Loucy (cell line): ENCODE measurements around the gene NOL8.

ENCODE experiments used
- H2AFZ ChIP-seq: fragments of 200-600 bp; sonication (generic); 2 replicates; pipeline ENCODE4 v1.6.0; 2016; ENCODE audit warnings: antibody characterized with exemption, mild to moderate bottlenecking, low read length, moderate library complexity
- H3F3A ChIP-seq: fragments of 200-600 bp; 2 replicates; pipeline ENCODE4 v1.6.0; 2016; ENCODE audit warnings: antibody characterized with exemption, low read depth, mild to moderate bottlenecking
- H3K27me3 ChIP-seq: fragments of 200-600 bp; sonication (generic); 2 replicates; pipeline ENCODE4 v1.6.1; 2014; ENCODE audit warnings: low read length, mild to moderate bottlenecking; ENCODE audit not compliant: insufficient read depth, poor library complexity, severe bottlenecking
- H3K36me3 ChIP-seq: fragments of 200-600 bp; sonication (generic); 2 replicates; pipeline ENCODE4 v1.6.1; 2016; ENCODE audit warnings: low read length; ENCODE audit not compliant: insufficient read depth
- H3K4me1 ChIP-seq: fragments of 200-600 bp; sonication (generic); 2 replicates; pipeline ENCODE4 v1.5.1; 2014; ENCODE audit warnings: low read length, mild to moderate bottlenecking; ENCODE audit not compliant: insufficient read depth, poor library complexity, severe bottlenecking
- H3K4me2 ChIP-seq: fragments of 200-600 bp; sonication (generic); 2 replicates; pipeline ENCODE4 v1.6.0; 2014; ENCODE audit warnings: antibody characterized with exemption, low read length, low read depth, mild to moderate bottlenecking; ENCODE audit not compliant: poor library complexity, severe bottlenecking
- H3K4me3 ChIP-seq: fragments of 200-600 bp; sonication (generic); 2 replicates; pipeline ENCODE4 v1.5.1; 2014; ENCODE audit warnings: low read length, mild to moderate bottlenecking, mixed read lengths; ENCODE audit not compliant: poor library complexity, severe bottlenecking
- H3K79me2 ChIP-seq: fragments of 200-600 bp; sonication (generic); 2 replicates; pipeline ENCODE4 v1.6.1; 2014; ENCODE audit warnings: low read length; ENCODE audit not compliant: insufficient read depth
- H3K9ac ChIP-seq: fragments of 200-600 bp; sonication (generic); 2 replicates; pipeline ENCODE4 v1.6.0; 2014; ENCODE audit warnings: mild to moderate bottlenecking, low read depth, low read length, moderate library complexity; ENCODE audit not compliant: poor library complexity, severe bottlenecking
- H3K9me2 ChIP-seq: fragments of 200-600 bp; sonication (generic); replicated peaks from 2 replicates; pipeline ENCODE4 v1.6.1; 2016; ENCODE audit warnings: low read depth, low read length, mixed read lengths
- H3K9me3 ChIP-seq: fragments of 200-600 bp; sonication (generic); 2 replicates; pipeline ENCODE4 v1.6.1; 2014; ENCODE audit warnings: mild to moderate bottlenecking, antibody characterized with exemption, low read length, low read depth; ENCODE audit not compliant: insufficient read depth
- H4K20me1 ChIP-seq: fragments of 200-600 bp; sonication (generic); 2 replicates; pipeline ENCODE4 v1.6.0; 2014; ENCODE audit warnings: antibody characterized with exemption, low read length, mild to moderate bottlenecking; ENCODE audit not compliant: insufficient read depth, poor library complexity, severe bottlenecking
- CTCF ChIP-seq: fragments of 200-600 bp; sonication (generic); conservative IDR thresholded peaks from 2 replicates; pipeline ENCODE4 v1.5.1; 2014; ENCODE audit warnings: mild to moderate bottlenecking, antibody characterized with exemption, low read length
- EZH2phosphoT487 ChIP-seq: fragments of 200-600 bp; IDR thresholded peaks from 2 replicates; pipeline ENCODE4 v1.6.1; 2018; ENCODE audit warnings: antibody characterized with exemption, mild to moderate bottlenecking, moderate library complexity, borderline replicate concordance

NOL8 gene

GRCh38 chr9:92342825-92343488 is 17.8 kb upstream of the NOL8 start:
- Histone ChIP-seq H3K4me1 (no peaks in the 10 kb centered on the region), H2AFZ (no peak overlapping the region), H3K27me3 (no peaks in the 10 kb centered on the region), H3K4me2 (no peak overlapping the region), H3K79me2 (no peaks in the 10 kb centered on the region), H3K36me3 (peaks cover 34% of the 10 kb centered on the region; the same call in 1 of the 2 replicates), H3F3A (no peaks in the 10 kb centered on the region), H3K9me3 (no peaks in the 10 kb centered on the region), H3K9ac (no peak overlapping the region), H3K9me2 (no peaks in the 10 kb centered on the region), H3K4me3 (no peak overlapping the region), H4K20me1 (no peaks in the 10 kb centered on the region)
- TF ChIP-seq CTCF (peak; percentile 54), EZH2phosphoT487 (no peak)

- Histone ChIP-seq H3K9me2 (no peaks in the 10 kb centered on the region), H3K4me2 (no peak overlapping the region), H3K9ac (no peak overlapping the region), H3K79me2 (no peaks in the 10 kb centered on the region), H3K4me1 (no peaks in the 10 kb centered on the region), H3F3A (no peaks in the 10 kb centered on the region), H3K36me3 (peaks cover 42% of the 10 kb centered on the region; the same call in 1 of the 2 replicates), H3K27me3 (no peaks in the 10 kb centered on the region), H3K4me3 (no peak overlapping the region), H3K9me3 (no peaks in the 10 kb centered on the region), H2AFZ (no peak overlapping the region), H4K20me1 (no peaks in the 10 kb centered on the region)
- no peak for TF ChIP-seq CTCF
- TF ChIP-seq EZH2phosphoT487 = no peak
These were observed 16.4 kb upstream of the NOL8 start for GRCh38 chr9:92341578-92341977.

DNA sequence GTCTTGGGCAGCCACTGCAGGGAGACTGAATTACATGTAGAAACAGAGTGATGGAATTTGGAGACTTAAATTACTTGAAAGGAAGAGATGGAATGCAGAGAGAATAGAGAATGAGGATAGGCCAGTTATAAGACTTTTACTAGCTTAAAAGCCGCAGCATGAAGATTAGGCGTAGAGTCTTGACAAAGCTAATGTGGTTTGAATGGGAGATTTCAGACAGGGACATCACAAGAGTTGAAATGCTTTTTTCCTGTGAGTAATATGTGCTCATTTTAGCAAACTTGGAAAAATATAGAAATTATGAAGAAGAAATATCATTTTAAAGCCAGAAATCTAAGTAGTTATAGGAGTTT is 8.1 kb upstream of the NOL8 start:
- peaks cover 7% of the 10 kb centered on the region for H3K4me1 ChIP-seq
- no peaks in the 10 kb centered on the region for H3K9me3 ChIP-seq
- TF ChIP-seq EZH2phosphoT487 (no peak), CTCF (no peak)
- H3F3A ChIP-seq = no peaks in the 10 kb centered on the region
- no peaks in the 10 kb centered on the region for H3K9me2 ChIP-seq
- H3K79me2 ChIP-seq = peaks cover 14% of the 10 kb centered on the region
- no peak overlapping the region for H3K4me3 ChIP-seq
- peaks cover 11% of the 10 kb centered on the region; the same call in 1 of the 2 replicates for H3K36me3 ChIP-seq
- H2AFZ ChIP-seq = no peak overlapping the region
- no peaks in the 10 kb centered on the region for H3K27me3 ChIP-seq
- no peak overlapping the region for H3K9ac ChIP-seq
- H3K4me2 ChIP-seq = no peak overlapping the region
- H4K20me1 ChIP-seq = no peaks in the 10 kb centered on the region
